Neural cell (in vitro differentiated cells): ENCODE data around the gene CORO2A. TPM values are rescaled to one million over a fixed set of nuclear protein-coding genes. Genes with fewer than 3 reads are reported as not detected.

Source experiments
- H2AFZ ChIP-seq: fragments of 200-600, 300-800 bp; sonication (generic), shearing (Covaris generic); 2 replicates; pipeline ENCODE4 v1.6.0; 2014; ENCODE audit warnings: low read depth, mild to moderate bottlenecking, antibody characterized with exemption, low read length, moderate library complexity
- H3F3A ChIP-seq: fragments of 200-600 bp; shearing (Covaris generic); 2 replicates; pipeline ENCODE4 v1.6.1; 2016; ENCODE audit warnings: mild to moderate bottlenecking, moderate library complexity, mixed read lengths, antibody characterized with exemption, low read length; ENCODE audit not compliant: insufficient read depth, poor library complexity, severe bottlenecking
- H3K27ac ChIP-seq: fragments of 200-600, 300-800 bp; sonication (generic), shearing (Covaris generic); 2 replicates; pipeline ENCODE4 v1.5.1; 2014; ENCODE audit warnings: mild to moderate bottlenecking, low read length, moderate library complexity
- H3K27me3 ChIP-seq: fragments of 300-800, 200-600 bp; sonication (generic), shearing (Covaris generic); 2 replicates; pipeline ENCODE4 v1.6.0; 2014; ENCODE audit warnings: mild to moderate bottlenecking, low read depth, low read length, moderate library complexity; ENCODE audit not compliant: insufficient read depth
- H3K36me3 ChIP-seq: fragments of 300-800, 200-600 bp; sonication (generic), shearing (Covaris generic); 2 replicates; pipeline ENCODE4 v1.5.1; 2014; ENCODE audit warnings: mild to moderate bottlenecking, antibody characterized with exemption, low read length, moderate library complexity; ENCODE audit not compliant: insufficient read depth
- H3K4me2 ChIP-seq: fragments of 300-800, 200-600 bp; sonication (generic), shearing (Covaris generic); 2 replicates; pipeline ENCODE4 v1.6.0; 2014; ENCODE audit warnings: mild to moderate bottlenecking, low read length
- H3K4me3 ChIP-seq: fragments of 300-800, 200-600 bp; sonication (generic), shearing (Covaris generic); 2 replicates; pipeline ENCODE4 v1.5.1; 2014; ENCODE audit warnings: mild to moderate bottlenecking, low read length, moderate library complexity
- H3K79me2 ChIP-seq: fragments of 200-600 bp; shearing (Covaris generic); replicated peaks from 2 replicates; pipeline ENCODE4 v1.6.0; 2014; ENCODE audit warnings: mild to moderate bottlenecking, low read length, moderate library complexity; ENCODE audit not compliant: insufficient read depth
- H3K9ac ChIP-seq: fragments of 300-800, 200-600 bp; sonication (generic), shearing (Covaris generic); 2 replicates; pipeline ENCODE4 v1.6.1; 2016; ENCODE audit warnings: mild to moderate bottlenecking, low read length, mixed read lengths
- H3K9me2 ChIP-seq: fragments of 200-600 bp; shearing (Covaris generic); 2 replicates; pipeline ENCODE4 v1.6.1; 2016; ENCODE audit warnings: mild to moderate bottlenecking, low read length, mixed read lengths; ENCODE audit not compliant: insufficient read depth
- H3K9me3 ChIP-seq: fragments of 200-600, 300-800 bp; sonication (generic), shearing (Covaris generic); 2 replicates; pipeline ENCODE4 v1.6.1; 2016; ENCODE audit warnings: mild to moderate bottlenecking, mixed run types, low read length, moderate library complexity, mixed read lengths
- H4K20me1 ChIP-seq: fragments of 200-600 bp; shearing (Covaris generic); 2 replicates; pipeline ENCODE4 v1.6.1; 2016; ENCODE audit warnings: mild to moderate bottlenecking, mixed run types; ENCODE audit not compliant: insufficient read depth
- EP300 ChIP-seq: fragments of 450-650 bp; conservative IDR thresholded peaks from 2 replicates; pipeline ENCODE4 v1.6.1; 2014; ENCODE audit warnings: antibody characterized with exemption, mild to moderate bottlenecking, moderate library complexity; ENCODE audit not compliant: poor library complexity, severe bottlenecking
- EZH2 ChIP-seq: fragments of 200-600, 300-800 bp; shearing (Covaris generic), sonication (generic); IDR thresholded peaks from 2 replicates; pipeline ENCODE4 v1.6.1; 2014; ENCODE audit warnings: antibody characterized with exemption, low read length, borderline replicate concordance, mild to moderate bottlenecking; ENCODE audit not compliant: insufficient read depth, poor library complexity, severe bottlenecking
- MXI1 ChIP-seq: fragments of 450-650 bp; conservative IDR thresholded peaks from 2 replicates; pipeline ENCODE4 v1.6.1; 2014; ENCODE audit warnings: antibody characterized with exemption, mild to moderate bottlenecking; ENCODE audit not compliant: poor library complexity, severe bottlenecking
- POLR2AphosphoS5 ChIP-seq: IDR thresholded peaks from 2 replicates; pipeline ENCODE4 v1.6.1; 2012
- RAD21 ChIP-seq: fragments of 450-650 bp; conservative IDR thresholded peaks from 2 replicates; pipeline ENCODE4 v1.6.1; 2014; ENCODE audit warnings: antibody characterized with exemption, mild to moderate bottlenecking, moderate library complexity
- SMC3 ChIP-seq: fragments of 450-650 bp; conservative IDR thresholded peaks from 2 replicates; pipeline ENCODE4 v1.6.1; 2014; ENCODE audit warnings: antibody characterized with exemption, mild to moderate bottlenecking, moderate library complexity; ENCODE audit not compliant: poor library complexity
- TAF1 ChIP-seq: IDR thresholded peaks from 2 replicates; pipeline ENCODE4 v1.6.1; 2012; ENCODE audit warnings: low read depth
- polyA plus RNA-seq: library from polyadenylated mRNA; depleted of rRNA; stranded (reverse); fragments of >200 nt; gene quantifications from 2 replicates; pipeline ENCODE4 v1.2.3, GENCODE V29; 2014
- TF ChIP-seq, protein P1 (sequence below): fragments of 450-650 bp; IDR thresholded peaks from 2 replicates; pipeline ENCODE4 v1.5.1; 2014; ENCODE audit warnings: antibody characterized with exemption, mild to moderate bottlenecking, moderate library complexity; ENCODE audit not compliant: poor library complexity, severe bottlenecking
- TF ChIP-seq, protein P2 (sequence below): IDR thresholded peaks from 2 replicates; pipeline ENCODE4 v1.6.1; 2012; ENCODE audit warnings: borderline replicate concordance

The CORO2A gene
- polyA plus RNA-seq, 1 donor from 2014 or later = 1.9 TPM

DNA sequence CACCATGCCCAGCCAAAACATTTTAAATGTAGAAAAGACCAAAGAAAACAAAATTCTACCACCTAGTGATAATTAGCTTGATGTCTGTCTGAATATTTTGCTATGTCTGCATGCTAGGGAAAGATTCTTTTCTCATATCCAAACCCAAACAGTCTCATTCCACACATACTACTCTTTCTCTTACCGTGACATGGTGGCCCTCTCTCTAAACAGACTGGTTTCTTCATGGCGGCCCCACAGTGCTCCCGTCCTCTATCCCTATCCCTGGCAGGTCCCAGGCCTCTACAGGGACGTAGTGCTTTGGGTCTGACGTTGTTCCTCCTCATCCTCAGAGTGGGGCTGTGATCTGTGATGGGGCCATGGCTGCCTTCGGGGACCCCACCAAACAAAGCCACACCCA, 8.1 kb downstream of the CORO2A start:
- Histone ChIP-seq H3K9me3 (no peaks in the 10 kb centered on the region), H3F3A (no peaks in the 10 kb centered on the region), H3K36me3 (no peaks in the 10 kb centered on the region), H3K79me2 (no peaks in the 10 kb centered on the region), H3K9ac (no peak overlapping the region), H3K27ac (no peak overlapping the region), H3K4me3 (no peak overlapping the region), H4K20me1 (no peaks in the 10 kb centered on the region), H3K9me2 (no peaks in the 10 kb centered on the region), H3K4me2 (no peak overlapping the region), H3K27me3 (no peaks in the 10 kb centered on the region), H2AFZ (no peak overlapping the region)
- TF ChIP-seq TAF1 = no peak
- TF ChIP-seq SMC3 = no peak
- TF ChIP-seq POLR2AphosphoS5 = no peak
- no peak for TF ChIP-seq RAD21
- TF ChIP-seq MXI1 = no peak
- no peak for TF ChIP-seq EZH2
- TF ChIP-seq, protein P1, sequence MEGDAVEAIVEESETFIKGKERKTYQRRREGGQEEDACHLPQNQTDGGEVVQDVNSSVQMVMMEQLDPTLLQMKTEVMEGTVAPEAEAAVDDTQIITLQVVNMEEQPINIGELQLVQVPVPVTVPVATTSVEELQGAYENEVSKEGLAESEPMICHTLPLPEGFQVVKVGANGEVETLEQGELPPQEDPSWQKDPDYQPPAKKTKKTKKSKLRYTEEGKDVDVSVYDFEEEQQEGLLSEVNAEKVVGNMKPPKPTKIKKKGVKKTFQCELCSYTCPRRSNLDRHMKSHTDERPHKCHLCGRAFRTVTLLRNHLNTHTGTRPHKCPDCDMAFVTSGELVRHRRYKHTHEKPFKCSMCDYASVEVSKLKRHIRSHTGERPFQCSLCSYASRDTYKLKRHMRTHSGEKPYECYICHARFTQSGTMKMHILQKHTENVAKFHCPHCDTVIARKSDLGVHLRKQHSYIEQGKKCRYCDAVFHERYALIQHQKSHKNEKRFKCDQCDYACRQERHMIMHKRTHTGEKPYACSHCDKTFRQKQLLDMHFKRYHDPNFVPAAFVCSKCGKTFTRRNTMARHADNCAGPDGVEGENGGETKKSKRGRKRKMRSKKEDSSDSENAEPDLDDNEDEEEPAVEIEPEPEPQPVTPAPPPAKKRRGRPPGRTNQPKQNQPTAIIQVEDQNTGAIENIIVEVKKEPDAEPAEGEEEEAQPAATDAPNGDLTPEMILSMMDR = no peak
- TF ChIP-seq, protein P2, sequence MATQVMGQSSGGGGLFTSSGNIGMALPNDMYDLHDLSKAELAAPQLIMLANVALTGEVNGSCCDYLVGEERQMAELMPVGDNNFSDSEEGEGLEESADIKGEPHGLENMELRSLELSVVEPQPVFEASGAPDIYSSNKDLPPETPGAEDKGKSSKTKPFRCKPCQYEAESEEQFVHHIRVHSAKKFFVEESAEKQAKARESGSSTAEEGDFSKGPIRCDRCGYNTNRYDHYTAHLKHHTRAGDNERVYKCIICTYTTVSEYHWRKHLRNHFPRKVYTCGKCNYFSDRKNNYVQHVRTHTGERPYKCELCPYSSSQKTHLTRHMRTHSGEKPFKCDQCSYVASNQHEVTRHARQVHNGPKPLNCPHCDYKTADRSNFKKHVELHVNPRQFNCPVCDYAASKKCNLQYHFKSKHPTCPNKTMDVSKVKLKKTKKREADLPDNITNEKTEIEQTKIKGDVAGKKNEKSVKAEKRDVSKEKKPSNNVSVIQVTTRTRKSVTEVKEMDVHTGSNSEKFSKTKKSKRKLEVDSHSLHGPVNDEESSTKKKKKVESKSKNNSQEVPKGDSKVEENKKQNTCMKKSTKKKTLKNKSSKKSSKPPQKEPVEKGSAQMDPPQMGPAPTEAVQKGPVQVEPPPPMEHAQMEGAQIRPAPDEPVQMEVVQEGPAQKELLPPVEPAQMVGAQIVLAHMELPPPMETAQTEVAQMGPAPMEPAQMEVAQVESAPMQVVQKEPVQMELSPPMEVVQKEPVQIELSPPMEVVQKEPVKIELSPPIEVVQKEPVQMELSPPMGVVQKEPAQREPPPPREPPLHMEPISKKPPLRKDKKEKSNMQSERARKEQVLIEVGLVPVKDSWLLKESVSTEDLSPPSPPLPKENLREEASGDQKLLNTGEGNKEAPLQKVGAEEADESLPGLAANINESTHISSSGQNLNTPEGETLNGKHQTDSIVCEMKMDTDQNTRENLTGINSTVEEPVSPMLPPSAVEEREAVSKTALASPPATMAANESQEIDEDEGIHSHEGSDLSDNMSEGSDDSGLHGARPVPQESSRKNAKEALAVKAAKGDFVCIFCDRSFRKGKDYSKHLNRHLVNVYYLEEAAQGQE = no peak
- no peak for TF ChIP-seq EP300

GRCh38 chr9:98182889-98183599, 9.4 kb downstream of the CORO2A start:
- no peak overlapping the region for H2AFZ ChIP-seq
- H3K9me3 ChIP-seq = no peaks in the 10 kb centered on the region
- no peaks in the 10 kb centered on the region for H3K36me3 ChIP-seq
- H3K9me2 ChIP-seq = no peaks in the 10 kb centered on the region
- H3F3A ChIP-seq = no peaks in the 10 kb centered on the region
- no peaks in the 10 kb centered on the region for H3K79me2 ChIP-seq
- no peak overlapping the region for H3K9ac ChIP-seq
- TF ChIP-seq EZH2 (no peak), MXI1 (no peak), SMC3 (no peak), EP300 (no peak), RAD21 (no peak), POLR2AphosphoS5 (no peak), TAF1 (no peak)
- TF ChIP-seq, protein P1 = no peak
- TF ChIP-seq, protein P2 = no peak
- no peaks in the 10 kb centered on the region for H4K20me1 ChIP-seq
- no peak overlapping the region for H3K4me3 ChIP-seq
- H3K27me3 ChIP-seq = no peaks in the 10 kb centered on the region
- H3K27ac ChIP-seq = no peak overlapping the region
- H3K4me2 ChIP-seq = no peak overlapping the region
